Activated CD8-positive, alpha-beta T cell treated with anti-CD3 and anti-CD28 coated beads, Interleukin-2, amount 10 ng/mL, durations not matched to agents 7 days and 5 days (primary cell): ENCODE measurements around the gene NCEH1. TPM values are rescaled to one million over a fixed set of nuclear protein-coding genes. Genes with fewer than 3 reads are reported as not detected.
"Not testable (repeated sequence)": the region's sequence is repeated elsewhere in the genome, so short reads cannot be mapped to it uniquely, and the experiment has no call there.

Experiments
- ATAC-seq: fragments of 150-1000 bp; cut with Tn5 transposase; one replicate; pipeline ENCODE4 v1.10.0; 2021; ENCODE audit warnings: moderate library complexity
- CTCF ChIA-PET: fragments of 350-600 bp; sonication (Branson Sonifier 250); formaldehyde crosslinking; loops from one replicate; lab custom pipeline; 2021; ENCODE audit warnings: antibody characterized with exemption; lab: Charles Lee
- POLR2A ChIA-PET: fragments of 350-600 bp; sonication (Branson Sonifier 250); formaldehyde crosslinking; loops from one replicate; lab custom pipeline; 2021; ENCODE audit warnings: antibody characterized with exemption; lab: Charles Lee
- DNase-seq: peaks from one replicate; pipeline ENCODE4 v3.0.0-alpha.2; 2020
- H3K27ac Mint-ChIP-seq: one replicate; pipeline ENCODE4 v1.8.0; 2021; ENCODE audit warnings: mild to moderate bottlenecking, mixed read lengths
- H3K27me3 Mint-ChIP-seq: one replicate; pipeline ENCODE4 v1.8.0; 2021; ENCODE audit warnings: low read depth, mixed read lengths
- H3K36me3 Mint-ChIP-seq: one replicate; pipeline ENCODE4 v1.8.0; 2021; ENCODE audit warnings: low read depth, mixed read lengths
- H3K4me1 Mint-ChIP-seq: one replicate; pipeline ENCODE4 v1.8.0; 2021; ENCODE audit warnings: low read depth, mixed read lengths
- H3K4me3 Mint-ChIP-seq: one replicate; pipeline ENCODE4 v1.8.0; 2021; ENCODE audit warnings: mild to moderate bottlenecking, mixed read lengths
- H3K9me3 Mint-ChIP-seq: one replicate; pipeline ENCODE4 v1.8.0; 2022; ENCODE audit warnings: mixed read lengths; ENCODE audit not compliant: insufficient read depth
- total RNA-seq, 2 experiments: library from RNA; stranded (reverse); gene quantifications; one replicate each; pipeline ENCODE4 v1.2.3, GENCODE V29; 2021

NCEH1 gene, protein sequence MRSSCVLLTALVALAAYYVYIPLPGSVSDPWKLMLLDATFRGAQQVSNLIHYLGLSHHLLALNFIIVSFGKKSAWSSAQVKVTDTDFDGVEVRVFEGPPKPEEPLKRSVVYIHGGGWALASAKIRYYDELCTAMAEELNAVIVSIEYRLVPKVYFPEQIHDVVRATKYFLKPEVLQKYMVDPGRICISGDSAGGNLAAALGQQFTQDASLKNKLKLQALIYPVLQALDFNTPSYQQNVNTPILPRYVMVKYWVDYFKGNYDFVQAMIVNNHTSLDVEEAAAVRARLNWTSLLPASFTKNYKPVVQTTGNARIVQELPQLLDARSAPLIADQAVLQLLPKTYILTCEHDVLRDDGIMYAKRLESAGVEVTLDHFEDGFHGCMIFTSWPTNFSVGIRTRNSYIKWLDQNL
- total RNA-seq: 1 to 10 TPM; 8.0 to 8.2 TPM

DNA sequence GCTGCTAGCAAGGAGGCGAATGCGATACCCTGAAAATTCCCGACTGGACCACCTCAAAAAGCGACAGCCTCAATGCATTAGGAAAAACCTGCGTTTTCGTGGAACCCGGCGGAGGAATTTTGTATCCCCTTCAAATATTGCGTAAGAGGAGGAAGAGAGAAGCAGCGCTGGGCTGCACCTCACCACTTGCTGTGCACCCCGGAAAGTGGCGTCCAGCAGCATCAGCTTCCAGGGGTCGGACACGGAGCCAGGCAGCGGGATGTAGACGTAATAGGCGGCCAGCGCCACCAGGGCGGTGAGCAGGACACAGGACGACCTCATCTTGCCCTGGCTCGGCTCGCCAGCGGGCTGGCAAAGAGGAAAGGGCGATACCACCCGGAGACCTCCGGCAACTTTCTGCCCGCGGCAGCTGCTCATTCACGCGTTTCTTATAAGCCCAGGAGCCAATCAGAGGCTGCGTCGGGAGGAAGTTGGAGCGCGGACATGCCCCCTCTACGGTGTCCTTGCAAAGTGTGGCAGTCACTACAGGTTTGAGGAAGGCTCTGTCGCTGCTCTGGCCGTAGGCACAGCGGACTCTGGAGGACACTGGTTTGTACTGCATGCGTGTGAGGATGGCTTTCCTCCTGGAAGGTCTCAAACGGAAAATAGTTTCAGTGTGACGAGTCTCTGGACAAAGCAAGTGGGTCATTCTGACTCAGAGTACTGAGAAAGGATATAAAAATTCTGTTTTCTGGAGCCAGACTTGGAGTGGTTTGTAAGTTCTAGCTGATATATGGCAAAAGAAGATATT lies at the start of gene NCEH1:
TSS of gene NCEH1 (minus strand) at position 404 of the 790 bp plus-strand sequence. CDS start at position 321, 83 bp downstream.
- ATAC-seq (peak; percentile 99), DNase-seq (peak; percentile 88)
- CTCF ChIA-PET: interaction anchor here (0.8 to 3.7 kb wide), 12 partner anchors 9 to 369 kb away, joined by 3 to 38 read pairs (median 4); partner anchors contain the start of gene ECT2
- peak within 1 kb of the TSS; percentile 73 for H3K27ac Mint-ChIP-seq
- H3K4me3 Mint-ChIP-seq: peak within 1 kb of the TSS; percentile 92
- H3K27me3 Mint-ChIP-seq: peaks cover 3% of the 10 kb centered on the region
- POLR2A ChIA-PET: interaction anchor here (1.2 to 1.9 kb wide), 2 partner anchors 15 to 39 kb away, joined by 3 to 7 read pairs; partner anchors contain the start of gene ECT2
- H3K4me1 Mint-ChIP-seq: peaks cover 18% of the 10 kb centered on the region
- H3K9me3 Mint-ChIP-seq: no peaks in the 10 kb centered on the region
- H3K36me3 Mint-ChIP-seq: no peaks in the 10 kb centered on the region

GRCh38 chr3:172760416-172760815 lies 49.5 kb upstream of the NCEH1 start:
- H3K4me1 Mint-ChIP-seq, ATAC-seq, DNase-seq, H3K4me3 Mint-ChIP-seq, H3K9me3 Mint-ChIP-seq, POLR2A ChIA-PET, H3K27ac Mint-ChIP-seq, H3K27me3 Mint-ChIP-seq: not testable (repeated sequence)
- CTCF ChIA-PET: interaction anchor here (1.3 kb wide), 1 partner anchor 10 kb away, joined by 5 read pairs; the partner anchor contains the start of gene ECT2
- peaks cover 69% of the 10 kb centered on the region for H3K36me3 Mint-ChIP-seq

DNA sequence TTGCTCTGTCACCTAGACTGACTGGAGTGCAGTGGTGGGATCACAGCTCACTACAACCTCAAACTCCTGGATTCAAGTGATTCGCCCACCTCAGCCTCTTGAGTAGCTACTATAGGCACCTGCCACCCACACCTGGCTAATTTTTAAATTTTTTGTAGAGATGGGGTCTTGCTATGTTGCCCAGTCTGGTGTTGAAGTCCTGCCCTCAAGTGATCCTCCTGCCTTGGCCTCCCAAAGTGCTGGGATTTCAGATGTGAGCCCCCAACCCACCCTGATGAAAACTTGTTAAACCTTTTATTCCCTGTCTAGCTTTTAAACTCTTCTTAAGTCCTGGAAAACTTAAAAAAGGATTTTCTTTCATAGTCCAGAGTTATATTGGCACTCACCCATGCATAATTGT lies 42.3 kb upstream of the NCEH1 start:
- no peaks in the 10 kb centered on the region for H3K9me3 Mint-ChIP-seq
- POLR2A ChIA-PET: interaction anchor here (1.2 kb wide), 1 partner anchor 14 kb away, joined by 3 read pairs; no protein-coding TSS in a partner anchor
- H3K4me3 Mint-ChIP-seq: peak overlapping the region; percentile 99
- CTCF ChIA-PET: interaction anchor here (0.8 to 6.0 kb wide), 5 partner anchors 10 to 80 kb away, joined by 3 to 40 read pairs (median 3); partner anchors contain the start of gene NCEH1
- peaks cover 2% of the 10 kb centered on the region for H3K27me3 Mint-ChIP-seq
- peak overlapping the region; percentile 60 for H3K27ac Mint-ChIP-seq
- DNase-seq (no peak), ATAC-seq (no peak)
- peaks cover 46% of the 10 kb centered on the region for H3K4me1 Mint-ChIP-seq
- H3K36me3 Mint-ChIP-seq: peaks cover 53% of the 10 kb centered on the region

DNA sequence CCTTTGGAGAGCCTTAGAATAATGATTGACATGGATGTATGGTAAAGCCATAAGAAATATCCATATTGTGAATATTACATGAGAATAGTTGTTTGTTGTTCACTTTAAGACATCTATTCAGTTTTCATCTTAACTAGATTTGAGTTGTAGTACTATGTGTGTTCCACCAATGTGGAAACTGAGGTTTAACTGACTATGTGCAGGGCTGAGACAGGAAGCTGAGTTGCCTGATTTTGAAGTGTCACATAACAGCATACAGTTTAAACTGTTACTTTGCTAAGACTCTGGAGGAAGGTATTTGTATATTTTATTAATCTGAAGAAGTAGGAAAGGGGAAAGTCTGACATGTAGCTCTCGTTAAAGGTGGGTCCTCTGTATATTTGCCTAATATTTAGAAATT lies 41.8 kb upstream of the NCEH1 start:
- peaks cover 2% of the 10 kb centered on the region for H3K27me3 Mint-ChIP-seq
- DNase-seq (peak; percentile 34), ATAC-seq (no peak)
- H3K36me3 Mint-ChIP-seq: peaks cover 49% of the 10 kb centered on the region
- H3K27ac Mint-ChIP-seq: peak overlapping the region; percentile 60
- ChIA-PET POLR2A (interaction anchor here (1.2 kb wide), 1 partner anchor 15 kb away, joined by 3 read pairs; no protein-coding TSS in a partner anchor), CTCF (interaction anchor here (0.8 to 6.0 kb wide), 4 partner anchors 17 to 79 kb away, joined by 3 to 40 read pairs (median 4); partner anchors contain the start of gene NCEH1)
- H3K4me1 Mint-ChIP-seq: peaks cover 43% of the 10 kb centered on the region
- no peaks in the 10 kb centered on the region for H3K9me3 Mint-ChIP-seq
- peak overlapping the region; percentile 99 for H3K4me3 Mint-ChIP-seq

- ChIA-PET CTCF (interaction anchor here (0.9 to 6.0 kb wide), 9 partner anchors 10 to 119 kb away, joined by 3 to 40 read pairs (median 5); partner anchors contain the start of gene NCEH1), POLR2A (interaction anchor here (1.0 to 1.6 kb wide), 4 partner anchors 39 to 233 kb away, joined by 3 to 7 read pairs (median 4); partner anchors contain the start of genes NCEH1 and TNFSF10)
- H3K27me3 Mint-ChIP-seq: peaks cover 4% of the 10 kb centered on the region
- H3K36me3 Mint-ChIP-seq: peaks cover 40% of the 10 kb centered on the region
- no peaks in the 10 kb centered on the region for H3K9me3 Mint-ChIP-seq
- ATAC-seq: peak; percentile 4
- peak overlapping the region; percentile 99 for H3K4me3 Mint-ChIP-seq
- peaks cover 41% of the 10 kb centered on the region for H3K4me1 Mint-ChIP-seq
- H3K27ac Mint-ChIP-seq: peak overlapping the region; percentile 98
- no peak for DNase-seq
These were observed 40.4 kb upstream of the NCEH1 start for GRCh38 chr3:172751175-172751704.

DNA sequence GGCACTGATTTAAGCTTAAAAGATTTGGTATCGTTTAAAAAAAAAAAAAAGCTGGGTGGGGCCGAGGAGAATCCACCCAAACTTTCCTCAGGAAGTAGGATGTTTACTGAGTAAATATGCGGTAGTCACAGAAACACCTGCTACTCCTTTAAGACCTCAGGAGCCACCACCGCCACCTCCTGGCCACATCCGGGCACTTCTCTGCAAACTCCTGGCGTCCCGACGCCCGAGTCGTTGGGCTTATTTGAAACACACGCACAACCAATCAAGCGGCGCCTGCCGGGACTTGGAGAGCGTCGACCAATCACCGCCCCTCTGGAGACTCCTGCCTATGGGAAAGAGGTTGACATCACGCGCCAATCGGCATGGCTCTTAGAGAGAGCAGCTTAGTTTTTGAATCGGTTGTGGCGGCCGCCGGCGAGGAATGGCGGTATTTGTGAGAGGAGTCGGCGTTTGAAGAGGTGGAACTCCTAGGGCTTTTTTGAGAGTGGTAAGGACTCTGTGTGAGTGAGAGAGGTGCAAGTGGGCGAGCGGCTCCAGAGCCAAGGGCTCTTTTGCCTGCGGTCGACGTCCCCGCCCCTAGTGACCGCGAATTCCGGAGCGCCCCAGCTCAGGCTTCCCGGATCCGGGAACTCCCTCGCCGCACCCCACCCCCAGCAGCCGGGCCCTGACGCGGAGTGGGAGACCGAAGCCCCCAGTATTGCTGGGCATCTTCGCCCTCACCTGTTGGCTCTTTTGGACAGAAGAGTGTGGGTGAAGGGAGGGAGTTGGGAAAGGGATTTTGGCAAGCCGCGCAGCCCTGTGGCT lies 39.7 kb upstream of the NCEH1 start, which contains the start of gene ECT2:
TSS of gene ECT2 (plus strand) at position 359 of the 807 bp plus-strand sequence. CDS start 3,805 bp downstream, outside the sequence.
- peak within 1 kb of the TSS; percentile 98 for H3K27ac Mint-ChIP-seq
- CTCF ChIA-PET: interaction anchor here (0.9 to 6.0 kb wide), 12 partner anchors 11 to 156 kb away, joined by 3 to 40 read pairs (median 5); partner anchors contain the start of gene NCEH1
- H3K27me3 Mint-ChIP-seq: peaks cover 11% of the 10 kb centered on the region
- peak within 1 kb of the TSS; percentile 99 for H3K4me3 Mint-ChIP-seq
- POLR2A ChIA-PET: interaction anchor here (0.6 to 1.6 kb wide), 11 partner anchors 10 to 233 kb away, joined by 3 to 7 read pairs (median 3); partner anchors contain the start of genes NCEH1 and TNFSF10
- peaks cover 38% of the 10 kb centered on the region for H3K4me1 Mint-ChIP-seq
- H3K9me3 Mint-ChIP-seq: no peaks in the 10 kb centered on the region
- peaks cover 36% of the 10 kb centered on the region for H3K36me3 Mint-ChIP-seq
- DNase-seq (peak; percentile 99), ATAC-seq (peak; percentile 98)

- no peak for ATAC-seq
- Mint-ChIP-seq H3K27me3 (peaks cover 16% of the 10 kb centered on the region), H3K4me1 (peaks cover 35% of the 10 kb centered on the region), H3K9me3 (no peaks in the 10 kb centered on the region), H3K36me3 (peaks cover 30% of the 10 kb centered on the region), H3K27ac (peak overlapping the region; percentile 98), H3K4me3 (peak overlapping the region; percentile 99)
- ChIA-PET POLR2A (interaction anchor here (0.6 to 1.6 kb wide), 11 partner anchors 10 to 232 kb away, joined by 3 to 7 read pairs (median 3); partner anchors contain the start of genes NCEH1 and TNFSF10), CTCF (interaction anchor here (0.9 to 6.0 kb wide), 12 partner anchors 11 to 156 kb away, joined by 3 to 40 read pairs (median 5); partner anchors contain the start of gene NCEH1)
- DNase-seq: no peak
These were observed 39.2 kb upstream of the NCEH1 start for GRCh38 chr3:172750069-172750367.

GRCh38 chr3:172749230-172749965 lies 38.5 kb upstream of the NCEH1 start:
- ChIA-PET CTCF (interaction anchor here (0.7 to 6.0 kb wide), 10 partner anchors 13 to 746 kb away, joined by 3 to 40 read pairs (median 5); partner anchors contain the start of gene NCEH1), POLR2A (interaction anchor here (0.9 to 1.6 kb wide), 3 partner anchors 9 to 63 kb away, joined by 3 to 7 read pairs (median 5); partner anchors contain the start of gene NCEH1)
- H3K4me1 Mint-ChIP-seq: peaks cover 30% of the 10 kb centered on the region
- peak overlapping the region; percentile 99 for H3K4me3 Mint-ChIP-seq
- no peak for DNase-seq
- H3K27ac Mint-ChIP-seq: no peak overlapping the region
- H3K27me3 Mint-ChIP-seq: peaks cover 16% of the 10 kb centered on the region
- peaks cover 26% of the 10 kb centered on the region for H3K36me3 Mint-ChIP-seq
- no peak for ATAC-seq
- H3K9me3 Mint-ChIP-seq: no peaks in the 10 kb centered on the region

DNA sequence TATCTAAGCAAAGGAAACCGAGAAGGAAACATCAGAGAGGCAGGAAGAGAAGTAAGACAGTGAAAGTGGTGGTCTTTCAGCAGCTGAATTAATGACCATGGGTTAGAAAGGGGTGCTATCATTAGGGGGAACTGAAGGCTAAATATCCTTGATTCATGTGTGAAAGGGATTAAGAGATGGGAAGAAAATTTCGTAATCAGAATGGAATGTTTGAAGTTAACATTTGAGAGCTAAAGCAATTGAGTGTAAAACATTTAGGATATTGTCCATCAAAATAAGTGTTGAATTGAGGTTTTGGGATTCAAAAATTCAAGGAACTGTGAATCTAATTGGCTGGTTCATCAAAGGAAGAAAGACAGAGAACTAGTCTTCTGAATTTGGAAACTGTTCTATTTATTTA lies 35.6 kb upstream of the NCEH1 start:
- Mint-ChIP-seq H3K4me3 (no peak overlapping the region), H3K9me3 (no peaks in the 10 kb centered on the region), H3K27me3 (peaks cover 21% of the 10 kb centered on the region), H3K4me1 (peaks cover 7% of the 10 kb centered on the region), H3K36me3 (peaks cover 5% of the 10 kb centered on the region), H3K27ac (no peak overlapping the region)
- ATAC-seq (no peak), DNase-seq (no peak)
- CTCF ChIA-PET: no interaction called here
- POLR2A ChIA-PET: no interaction called here
